CD4-positive, CD25-positive, alpha-beta regulatory T cell (primary cell): ENCODE data around the gene COL4A6. TPM values are rescaled to one million over a fixed set of nuclear protein-coding genes. Genes with fewer than 3 reads are reported as not detected.
A peak's percentile ranks its signal among the peaks of the same experiment; 100 is the strongest.
"Not testable (repeated sequence)": the region's sequence is repeated elsewhere in the genome, so short reads cannot be mapped to it uniquely, and the experiment has no call there.

Experiments used
- ATAC-seq, 2 donors: fragments of 150-1000 bp; cut with Tn5 transposase; one replicate each; pipeline ENCODE4 v1.10.0; 2021; ENCODE audit warnings: low read depth in 2 of 2, moderate number of reproducible peaks in 2 of 2, moderate library complexity in 1 of 2
- DNase-seq, 3 donors: peaks; one replicate each; pipeline versions ENCODE4 v3.0.0 to v3.0.0-alpha.2; 2012 to 2022; ENCODE audit warnings: mixed read lengths in 1 of 3
- H3K27ac ChIP-seq: one replicate; pipeline ENCODE4 v1.7.0; 2013; ENCODE audit warnings: mild to moderate bottlenecking, low read length; ENCODE audit not compliant: insufficient read depth, poor library complexity, severe bottlenecking
- H3K27me3 ChIP-seq: one replicate; pipeline ENCODE4 v1.7.0; 2013; ENCODE audit warnings: low read length; ENCODE audit not compliant: control insufficient read depth, insufficient read depth
- H3K36me3 ChIP-seq: one replicate; pipeline ENCODE4 v1.7.0; 2013; ENCODE audit warnings: mild to moderate bottlenecking, low read length, moderate library complexity; ENCODE audit not compliant: control insufficient read depth, insufficient read depth
- H3K4me1 ChIP-seq: 2 replicates; pipeline ENCODE4 v1.7.0; 2013; ENCODE audit warnings: mild to moderate bottlenecking, low read length; ENCODE audit not compliant: insufficient read depth, control insufficient read depth, poor library complexity, severe bottlenecking
- H3K4me3 ChIP-seq: one replicate; pipeline ENCODE4 v1.7.0; 2013; ENCODE audit warnings: low read depth, mild to moderate bottlenecking, low read length, moderate library complexity
- H3K9me3 ChIP-seq, 2 experiments: 1 replicate in 1 of 2; 2 replicates in 1 of 2; pipeline ENCODE4 v1.7.0; 2013; ENCODE audit warnings: low read length in 2 of 2, mild to moderate bottlenecking in 1 of 2, moderate library complexity in 1 of 2; ENCODE audit not compliant: control insufficient read depth in 2 of 2
- H3K27ac Mint-ChIP-seq, 3 donors: one replicate each; pipeline ENCODE4 v1.8.0; 2020 to 2022; ENCODE audit warnings: mild to moderate bottlenecking in 3 of 3, mixed read lengths in 3 of 3, moderate library complexity in 2 of 3
- H3K27me3 Mint-ChIP-seq: one replicate; pipeline ENCODE4 v1.8.0; 2022; ENCODE audit warnings: mild to moderate bottlenecking, mixed read lengths
- H3K36me3 Mint-ChIP-seq: one replicate; pipeline ENCODE4 v1.8.0; 2020; ENCODE audit warnings: mixed read lengths
- H3K4me1 Mint-ChIP-seq, 4 donors: one replicate each; pipeline ENCODE4 v1.8.0; 2020 to 2022; ENCODE audit warnings: mixed read lengths in 4 of 4, mild to moderate bottlenecking in 1 of 4
- H3K4me3 Mint-ChIP-seq, 4 donors: one replicate each; pipeline ENCODE4 v1.8.0; 2020 to 2022; ENCODE audit warnings: mild to moderate bottlenecking in 4 of 4, mixed read lengths in 4 of 4, moderate library complexity in 3 of 4
- H3K9me3 Mint-ChIP-seq, 7 donors: one replicate each; pipeline ENCODE4 v1.8.0; 2020 to 2022; ENCODE audit warnings: mixed read lengths in 7 of 7, mild to moderate bottlenecking in 3 of 7, moderate library complexity in 2 of 7
- polyA plus RNA-seq, 4 donors: library from polyadenylated mRNA; unstranded; fragments of 300-500 nt; fragmentation: Illumina TruSeq; gene quantifications; one replicate each; pipeline ENCODE4 v1.2.3, GENCODE V29; 2021
- total RNA-seq: library from RNA; stranded (reverse); gene quantifications from one replicate; pipeline ENCODE4 v1.2.3, GENCODE V29; 2022

COL4A6 gene
- total and polyA plus RNA-seq, 5 donors from 2014 or later: not detected

- H3K9me3 ChIP-seq: no peaks in the 10 kb centered on the region
- Mint-ChIP-seq H3K27ac (no peak overlapping the region), H3K9me3 (peaks cover 0 to 3% (median 0%) of the 10 kb centered on the region in 7 donors), H3K4me3 (no peak overlapping the region), H3K27me3 (no peaks in the 10 kb centered on the region), H3K36me3 (no peaks in the 10 kb centered on the region), H3K4me1 (no peaks in the 10 kb centered on the region)
- DNase-seq (no peak), ATAC-seq (no peak)
- H3K4me3 ChIP-seq: no peak overlapping the region
- no peaks in the 10 kb centered on the region for H3K27me3 ChIP-seq
- no peaks in the 10 kb centered on the region for H3K36me3 ChIP-seq
- H3K27ac ChIP-seq: no peak overlapping the region
- no peaks in the 10 kb centered on the region for H3K4me1 ChIP-seq
Measured at GRCh38 chrX:108397627-108398391, 40.4 kb downstream of the COL4A6 start.

- Mint-ChIP-seq H3K4me1 (no peaks in the 10 kb centered on the region), H3K9me3 (peaks cover 0 to 2% (median 0%) of the 10 kb centered on the region in 7 donors), H3K4me3 (no peak overlapping the region), H3K27me3 (no peaks in the 10 kb centered on the region), H3K36me3 (no peaks in the 10 kb centered on the region), H3K27ac (no peak overlapping the region)
- ATAC-seq (no peak), DNase-seq (no peak)
- H3K27me3 ChIP-seq: no peaks in the 10 kb centered on the region
- H3K27ac ChIP-seq: no peak overlapping the region
- H3K36me3 ChIP-seq: no peaks in the 10 kb centered on the region
- H3K9me3 ChIP-seq: no peaks in the 10 kb centered on the region
- H3K4me1 ChIP-seq: no peaks in the 10 kb centered on the region
- no peak overlapping the region for H3K4me3 ChIP-seq
Measured at GRCh38 chrX:108396986-108397385, 41.2 kb downstream of the COL4A6 start.

- Histone ChIP-seq H3K36me3 (no peaks in the 10 kb centered on the region), H3K4me3 (no peak overlapping the region), H3K9me3 (no peaks in the 10 kb centered on the region), H3K27me3 (no peaks in the 10 kb centered on the region), H3K4me1 (no peaks in the 10 kb centered on the region), H3K27ac (no peak overlapping the region)
- no peak overlapping the region for H3K4me3 Mint-ChIP-seq
- DNase-seq: no peak
- H3K36me3 Mint-ChIP-seq: no peaks in the 10 kb centered on the region
- no peaks in the 10 kb centered on the region for H3K27me3 Mint-ChIP-seq
- H3K9me3 Mint-ChIP-seq: peaks cover 0 to 2% (median 0%) of the 10 kb centered on the region in 7 donors
- H3K4me1 Mint-ChIP-seq: no peaks in the 10 kb centered on the region
- H3K27ac Mint-ChIP-seq: no peak overlapping the region
- ATAC-seq: no peak
Measured at GRCh38 chrX:108396188-108396891, 41.9 kb downstream of the COL4A6 start.

- H3K27me3 Mint-ChIP-seq, H3K27me3 ChIP-seq, H3K27ac ChIP-seq, DNase-seq, H3K4me3 ChIP-seq, H3K36me3 Mint-ChIP-seq, H3K4me1 Mint-ChIP-seq, H3K4me1 ChIP-seq, H3K36me3 ChIP-seq, H3K4me3 Mint-ChIP-seq, H3K9me3 ChIP-seq, ATAC-seq, H3K9me3 Mint-ChIP-seq: not testable (repeated sequence)
- peak overlapping the region in 1 of 3 donors; percentile 63 for H3K27ac Mint-ChIP-seq
Measured at GRCh38 chrX:108390976-108391717, 47.1 kb downstream of the COL4A6 start.

GRCh38 chrX:108384783-108385182 is 53.4 kb downstream of the COL4A6 start:
- DNase-seq (no peak), ATAC-seq (no peak)
- no peak overlapping the region for H3K4me3 ChIP-seq
- peaks cover 0 to 5% (median 0%) of the 10 kb centered on the region in 7 donors for H3K9me3 Mint-ChIP-seq
- no peak overlapping the region for H3K27ac ChIP-seq
- H3K27me3 ChIP-seq: no peaks in the 10 kb centered on the region
- H3K27me3 Mint-ChIP-seq: no peaks in the 10 kb centered on the region
- no peaks in the 10 kb centered on the region for H3K9me3 ChIP-seq
- H3K4me3 Mint-ChIP-seq: no peak overlapping the region
- H3K36me3 Mint-ChIP-seq: no peaks in the 10 kb centered on the region
- no peaks in the 10 kb centered on the region for H3K4me1 Mint-ChIP-seq
- H3K27ac Mint-ChIP-seq: no peak overlapping the region
- no peaks in the 10 kb centered on the region for H3K4me1 ChIP-seq
- no peaks in the 10 kb centered on the region for H3K36me3 ChIP-seq

- Histone ChIP-seq H3K27me3 (no peaks in the 10 kb centered on the region), H3K9me3 (no peaks in the 10 kb centered on the region), H3K4me1 (no peaks in the 10 kb centered on the region), H3K36me3 (no peaks in the 10 kb centered on the region), H3K4me3 (no peak overlapping the region), H3K27ac (no peak overlapping the region)
- Mint-ChIP-seq H3K36me3 (no peaks in the 10 kb centered on the region), H3K4me1 (no peaks in the 10 kb centered on the region), H3K9me3 (peaks cover 0 to 2% (median 0%) of the 10 kb centered on the region in 7 donors), H3K4me3 (no peak overlapping the region), H3K27me3 (no peaks in the 10 kb centered on the region), H3K27ac (no peak overlapping the region)
- DNase-seq (no peak), ATAC-seq (no peak)
Measured at GRCh38 chrX:108380222-108380621, 58.0 kb downstream of the COL4A6 start.

- not testable (repeated sequence) for H3K9me3 ChIP-seq, H3K36me3 ChIP-seq, H3K4me1 ChIP-seq, H3K9me3 Mint-ChIP-seq, H3K27me3 Mint-ChIP-seq, ATAC-seq, DNase-seq, H3K4me3 ChIP-seq, H3K36me3 Mint-ChIP-seq, H3K27me3 ChIP-seq, H3K4me1 Mint-ChIP-seq, H3K27ac ChIP-seq, H3K27ac Mint-ChIP-seq, H3K4me3 Mint-ChIP-seq
Measured at GRCh38 chrX:108376821-108377220, 61.4 kb downstream of the COL4A6 start.
